ENCODE measurements around the gene PTPRN2.

Gene PTPRN2

GRCh38 chr7:157723205-157723604 is 864.4 kb downstream of the PTPRN2 start:
- no peak for DNase-seq (ENCODE audit: low spot score)
- Histone ChIP-seq H3K27ac (no peak overlapping the region), H3K4me3 (no peak overlapping the region)
- TF ChIP-seq, protein P1, sequence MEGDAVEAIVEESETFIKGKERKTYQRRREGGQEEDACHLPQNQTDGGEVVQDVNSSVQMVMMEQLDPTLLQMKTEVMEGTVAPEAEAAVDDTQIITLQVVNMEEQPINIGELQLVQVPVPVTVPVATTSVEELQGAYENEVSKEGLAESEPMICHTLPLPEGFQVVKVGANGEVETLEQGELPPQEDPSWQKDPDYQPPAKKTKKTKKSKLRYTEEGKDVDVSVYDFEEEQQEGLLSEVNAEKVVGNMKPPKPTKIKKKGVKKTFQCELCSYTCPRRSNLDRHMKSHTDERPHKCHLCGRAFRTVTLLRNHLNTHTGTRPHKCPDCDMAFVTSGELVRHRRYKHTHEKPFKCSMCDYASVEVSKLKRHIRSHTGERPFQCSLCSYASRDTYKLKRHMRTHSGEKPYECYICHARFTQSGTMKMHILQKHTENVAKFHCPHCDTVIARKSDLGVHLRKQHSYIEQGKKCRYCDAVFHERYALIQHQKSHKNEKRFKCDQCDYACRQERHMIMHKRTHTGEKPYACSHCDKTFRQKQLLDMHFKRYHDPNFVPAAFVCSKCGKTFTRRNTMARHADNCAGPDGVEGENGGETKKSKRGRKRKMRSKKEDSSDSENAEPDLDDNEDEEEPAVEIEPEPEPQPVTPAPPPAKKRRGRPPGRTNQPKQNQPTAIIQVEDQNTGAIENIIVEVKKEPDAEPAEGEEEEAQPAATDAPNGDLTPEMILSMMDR (IDR thresholded peaks at IDR 0.05): no peak

DNA sequence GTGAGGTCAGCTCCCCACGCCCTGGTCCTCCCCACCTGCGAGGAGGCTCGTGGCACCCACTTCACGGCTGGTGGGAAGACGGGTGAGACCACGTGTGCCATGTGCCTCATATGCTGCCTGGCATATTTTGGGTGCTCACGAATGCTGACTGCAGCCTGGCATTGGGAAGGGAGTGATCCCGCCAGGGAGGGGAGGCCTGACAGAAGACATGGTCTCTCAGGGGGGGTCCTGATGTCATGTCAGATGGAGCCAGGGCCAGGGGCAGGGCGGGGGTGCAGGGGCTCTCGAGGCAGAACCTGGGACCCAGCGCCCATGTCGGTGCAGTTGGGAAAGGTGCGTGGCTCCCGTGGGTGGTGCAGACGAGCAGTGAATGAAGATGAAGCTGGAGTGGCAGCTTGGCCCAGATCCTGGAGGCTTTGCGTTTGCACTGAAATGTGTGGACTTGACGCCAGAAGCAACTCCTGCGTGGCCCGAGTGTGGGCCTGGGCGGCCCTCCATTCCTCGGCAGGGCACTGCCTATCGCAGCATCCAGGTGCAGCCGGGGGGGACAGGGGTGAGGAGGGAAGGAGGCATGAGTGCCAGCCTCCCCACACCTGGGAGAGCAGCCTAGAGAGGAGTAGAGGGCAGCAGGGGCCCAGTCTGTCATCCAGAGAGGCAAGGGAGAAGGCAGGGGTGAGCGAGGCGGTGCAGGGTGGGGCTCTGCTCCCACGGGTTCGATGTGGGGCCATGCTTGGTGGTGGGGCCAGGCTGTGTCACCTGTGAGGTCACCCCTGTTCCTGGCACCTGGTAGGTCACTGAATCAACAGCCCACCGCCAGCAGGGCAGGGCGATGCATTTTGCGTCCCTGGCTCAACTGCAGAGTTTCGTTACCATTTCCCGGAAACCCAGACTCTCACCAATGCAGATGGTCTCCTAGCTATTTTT is 865.2 kb downstream of the PTPRN2 start:
- DNase-seq (ENCODE audit: low spot score): no peak
- Histone ChIP-seq H3K27ac (no peak overlapping the region), H3K4me3 (no peak overlapping the region)
- TF ChIP-seq, protein P1 (IDR thresholded peaks at IDR 0.05): no peak

GRCh38 chr7:157721468-157722136 is 866.0 kb downstream of the PTPRN2 start:
- H3K4me3 ChIP-seq: no peak overlapping the region
- H3K27ac ChIP-seq: no peak overlapping the region
- TF ChIP-seq, protein P1 (IDR thresholded peaks at IDR 0.05): no peak
- DNase-seq (ENCODE audit: low spot score): no peak

DNA sequence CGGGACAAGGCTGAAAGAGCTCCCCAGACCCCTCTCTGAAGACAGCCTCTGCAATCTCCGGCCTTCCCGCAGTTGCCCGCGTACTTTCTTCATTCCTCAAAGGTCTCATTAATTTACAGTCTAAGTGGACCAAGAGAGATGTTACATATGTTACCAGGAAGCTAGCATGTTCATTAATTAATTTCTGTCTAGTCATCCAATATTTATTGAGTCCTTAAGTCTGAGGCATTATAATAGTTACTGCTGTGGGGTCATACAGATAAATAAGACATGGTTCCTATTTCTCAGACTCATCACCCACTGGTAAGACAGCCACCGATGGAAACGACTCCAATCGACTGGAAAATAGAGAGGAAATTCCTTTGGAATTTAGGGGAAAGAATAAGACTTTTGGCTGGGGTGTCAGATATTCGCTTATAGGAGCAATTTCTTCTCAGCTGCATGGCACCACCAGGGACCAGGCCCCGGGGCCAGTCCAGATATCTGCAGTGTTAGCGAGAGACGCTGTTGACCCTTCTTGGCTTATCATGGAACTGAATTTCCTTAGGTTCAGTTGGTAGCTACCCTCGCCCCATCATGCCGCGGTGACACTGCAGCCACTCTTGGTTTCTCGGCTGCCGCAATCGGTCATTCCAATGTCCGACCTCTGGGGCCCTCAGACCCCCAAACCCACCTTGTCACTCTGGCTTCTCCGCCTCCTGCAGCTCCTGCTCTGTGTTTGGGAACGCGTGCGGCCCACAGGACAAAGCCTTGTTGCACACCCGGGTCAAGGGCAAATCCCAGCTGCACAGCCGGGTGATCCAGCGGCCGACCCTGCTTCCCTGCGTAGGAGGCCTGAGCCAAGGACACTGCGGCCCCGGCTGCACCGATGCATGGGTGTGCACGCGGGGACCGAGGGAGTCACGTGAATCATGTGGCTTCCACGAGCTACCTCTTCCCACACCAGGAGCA is 867.6 kb downstream of the PTPRN2 start:
- Histone ChIP-seq H3K4me3 (no peak overlapping the region), H3K27ac (no peak overlapping the region)
- TF ChIP-seq, protein P1 (IDR thresholded peaks at IDR 0.05): no peak
- no peak for DNase-seq (ENCODE audit: low spot score)

DNA sequence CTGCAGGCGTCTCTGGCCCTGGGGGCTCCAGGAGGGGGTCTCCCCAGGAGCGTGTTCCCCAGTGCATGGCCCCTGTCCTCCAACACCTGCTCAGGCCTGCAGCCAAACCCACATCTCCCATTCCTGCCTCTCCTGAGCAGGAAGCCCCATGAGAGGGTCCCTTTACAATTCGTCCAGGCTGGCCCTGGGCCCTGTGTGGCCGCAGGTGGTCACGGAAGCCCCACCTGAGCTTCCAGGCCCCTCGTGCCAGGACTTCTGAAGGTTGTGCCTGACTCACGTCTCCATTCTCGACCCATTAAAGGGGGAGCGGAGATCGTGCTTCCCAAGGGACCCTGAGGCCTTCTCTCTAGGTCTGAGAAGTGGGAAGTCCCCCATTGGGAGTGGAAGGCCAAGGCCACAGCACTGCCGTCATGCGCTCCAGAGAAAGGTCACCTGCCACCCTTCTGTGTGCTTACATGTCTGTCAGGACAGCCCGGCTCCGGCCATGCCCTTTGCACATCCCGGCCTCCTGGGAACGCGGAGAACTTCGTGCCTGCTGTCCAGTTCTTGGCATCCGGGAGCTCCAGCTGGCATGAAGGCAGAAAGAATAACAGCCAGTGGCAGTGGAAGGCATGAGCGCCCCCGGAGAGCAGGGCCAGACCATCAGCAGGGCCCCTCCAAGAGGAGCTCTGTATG is 868.5 kb downstream of the PTPRN2 start:
- no peak overlapping the region for H3K4me3 ChIP-seq
- no peak overlapping the region for H3K27ac ChIP-seq
- DNase-seq (ENCODE audit: low spot score): no peak
- TF ChIP-seq, protein P1 (IDR thresholded peaks at IDR 0.05): no peak

- Histone ChIP-seq H3K4me3 (no peak overlapping the region), H3K27ac (no peak overlapping the region)
- DNase-seq (ENCODE audit: low spot score): no peak
- TF ChIP-seq, protein P1 (IDR thresholded peaks at IDR 0.05): no peak
Observed at GRCh38 chr7:157718303-157719007, 869.2 kb downstream of the PTPRN2 start.
